ENCODE data around the gene EEF1AKMT3. TPM values are rescaled to one million over a fixed set of nuclear protein-coding genes. Genes with fewer than 3 reads are reported as not detected.

Gene EEF1AKMT3
- total and polyA plus RNA-seq, 9 of the 15 experiments (the other 6 are each of a cell fraction or from before 2014, with no cell fraction given), result 4.1 to 17.2 (median 7.9) TPM

GRCh38 chr12:57775044-57775443 is 2.6 kb downstream of the EEF1AKMT3 start:
- no peak overlapping the region for H3K27ac ChIP-seq (ENCODE audit: extremely low read depth, low read depth, low read length)
- FAIRE-seq, result no peak
- no peak overlapping the region for H3K4me2 ChIP-seq (ENCODE audit: insufficient read depth, low read length)
- ChIA-PET CTCF (ENCODE audit: low intra/inter-chr PET ratio) (no interaction called here), POLR2A (no interaction called here)
- no peaks in the 10 kb centered on the region for H3K9me1 ChIP-seq (ENCODE audit: control insufficient read depth, insufficient read depth, low read length)
- no peak for ATAC-seq
- H4K20me1 ChIP-seq (replicated peaks; ENCODE audit: control insufficient read depth, insufficient read depth, low read length), result no peaks in the 10 kb centered on the region
- no peak overlapping the region for H2AFZ ChIP-seq (ENCODE audit: low read depth, low read length)
- H3K4me3 ChIP-seq, result no peak overlapping the region
- 100% methylated on average over 1 of the region's 3 CpGs for WGBS (ENCODE audit: insufficient coverage, low coverage, missing lambda C conversion rate)
- no peaks in the 10 kb centered on the region for H3K9me3 ChIP-seq (replicated peaks; ENCODE audit: control insufficient read depth, insufficient read depth, low read depth, low read length)
- no peak overlapping the region for H3K9ac ChIP-seq (ENCODE audit: insufficient read depth in 1 of 2, low read depth in 2 of 2, low read length in 2 of 2)
- intact Hi-C loops (cut with micrococcal nuclease), result no loop called here
- H3K27me3 ChIP-seq (ENCODE audit: control insufficient read depth in 2 of 2, insufficient read depth in 2 of 2, low read length in 2 of 2), result no peaks in the 10 kb centered on the region
- no peak for TF ChIP-seq RBFOX2 (IDR thresholded peaks at IDR 0.05; ENCODE audit: low read depth, low read length)
- no peak for TF ChIP-seq U2AF2 (optimal IDR thresholded peaks at IDR 0.05; ENCODE audit: low read depth, low read length)
- TF ChIP-seq ZNF830 (CRISPR knock-in tag; IDR thresholded peaks at IDR 0.05), result no peak
- TF ChIP-seq ZNF217 (CRISPR knock-in tag; IDR thresholded peaks at IDR 0.05), result no peak
- no peak for TF ChIP-seq TARDBP (IDR thresholded peaks at IDR 0.05)
- no peak for DNase-seq (ENCODE audit: extremely low read depth in 1 of 4, low spot score in 3 of 4)
- H3K79me2 ChIP-seq (ENCODE audit: control insufficient read depth, insufficient read depth, low read length), result peaks cover 27% of the 10 kb centered on the region
- in situ Hi-C loops (cut with MboI), result no loop called here
- no TSS peak for BruUV-seq (replicated peaks)
- peaks cover 23% of the 10 kb centered on the region for H3K36me3 ChIP-seq (ENCODE audit: control insufficient read depth, insufficient read depth, low read length)
- peaks cover 15 to 27% of the 10 kb centered on the region in 2 experiments for H3K4me1 ChIP-seq (replicated peaks in 1 of 2; ENCODE audit: control insufficient read depth in 2 of 2, insufficient read depth in 2 of 2, low read length in 2 of 2)

GRCh38 chr12:57775563-57776246 is 3.3 kb downstream of the EEF1AKMT3 start:
- 74% methylated on average over 4 of the region's 4 CpGs for WGBS (ENCODE audit: insufficient coverage, low coverage, missing lambda C conversion rate)
- in situ Hi-C loops (cut with MboI), result no loop called here
- Histone ChIP-seq H3K9me1 (ENCODE audit: control insufficient read depth, insufficient read depth, low read length) (no peaks in the 10 kb centered on the region), H3K27ac (ENCODE audit: extremely low read depth, low read depth, low read length) (no peak overlapping the region), H3K27me3 (ENCODE audit: control insufficient read depth in 2 of 2, insufficient read depth in 2 of 2, low read length in 2 of 2) (no peaks in the 10 kb centered on the region), H3K4me2 (ENCODE audit: insufficient read depth, low read length) (no peak overlapping the region), H3K9me3 (replicated peaks; ENCODE audit: control insufficient read depth, insufficient read depth, low read depth, low read length) (no peaks in the 10 kb centered on the region), H4K20me1 (replicated peaks; ENCODE audit: control insufficient read depth, insufficient read depth, low read length) (no peaks in the 10 kb centered on the region), H2AFZ (ENCODE audit: low read depth, low read length) (no peak overlapping the region), H3K9ac (ENCODE audit: insufficient read depth in 1 of 2, low read depth in 2 of 2, low read length in 2 of 2) (no peak overlapping the region), H3K36me3 (ENCODE audit: control insufficient read depth, insufficient read depth, low read length) (peaks cover 23% of the 10 kb centered on the region), H3K79me2 (ENCODE audit: control insufficient read depth, insufficient read depth, low read length) (peaks cover 23% of the 10 kb centered on the region), H3K4me1 (replicated peaks in 1 of 2; ENCODE audit: control insufficient read depth in 2 of 2, insufficient read depth in 2 of 2, low read length in 2 of 2) (peaks cover 11 to 22% of the 10 kb centered on the region in 2 experiments), H3K4me3 (no peak overlapping the region)
- no TSS peak for BruUV-seq (replicated peaks)
- TF ChIP-seq CBFB (CRISPR knock-in tag; IDR thresholded peaks at IDR 0.05) (no peak), SMARCB1 (IDR thresholded peaks at IDR 0.05; ENCODE audit: insufficient read length, low read depth) (no peak), ZNF445 (CRISPR knock-in tag; IDR thresholded peaks at IDR 0.05; ENCODE audit: low read depth) (no peak), HCFC1 (IDR thresholded peaks at IDR 0.05; ENCODE audit: low read depth, low read length) (no peak), ZNF707 (CRISPR knock-in tag; conservative IDR thresholded peaks at IDR 0.05) (no peak), KDM4B (IDR thresholded peaks at IDR 0.05; ENCODE audit: borderline replicate concordance in 2 of 2, low read depth in 1 of 2) (no peak), CREB3 (tag; conservative IDR thresholded peaks at IDR 0.05; ENCODE audit: low read depth) (no peak)
- TF ChIP-seq, protein P1, sequence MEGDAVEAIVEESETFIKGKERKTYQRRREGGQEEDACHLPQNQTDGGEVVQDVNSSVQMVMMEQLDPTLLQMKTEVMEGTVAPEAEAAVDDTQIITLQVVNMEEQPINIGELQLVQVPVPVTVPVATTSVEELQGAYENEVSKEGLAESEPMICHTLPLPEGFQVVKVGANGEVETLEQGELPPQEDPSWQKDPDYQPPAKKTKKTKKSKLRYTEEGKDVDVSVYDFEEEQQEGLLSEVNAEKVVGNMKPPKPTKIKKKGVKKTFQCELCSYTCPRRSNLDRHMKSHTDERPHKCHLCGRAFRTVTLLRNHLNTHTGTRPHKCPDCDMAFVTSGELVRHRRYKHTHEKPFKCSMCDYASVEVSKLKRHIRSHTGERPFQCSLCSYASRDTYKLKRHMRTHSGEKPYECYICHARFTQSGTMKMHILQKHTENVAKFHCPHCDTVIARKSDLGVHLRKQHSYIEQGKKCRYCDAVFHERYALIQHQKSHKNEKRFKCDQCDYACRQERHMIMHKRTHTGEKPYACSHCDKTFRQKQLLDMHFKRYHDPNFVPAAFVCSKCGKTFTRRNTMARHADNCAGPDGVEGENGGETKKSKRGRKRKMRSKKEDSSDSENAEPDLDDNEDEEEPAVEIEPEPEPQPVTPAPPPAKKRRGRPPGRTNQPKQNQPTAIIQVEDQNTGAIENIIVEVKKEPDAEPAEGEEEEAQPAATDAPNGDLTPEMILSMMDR (IDR thresholded peaks at IDR 0.05 in 2 of 3, conservative IDR thresholded peaks at IDR 0.05 in 1 of 3; ENCODE audit: insufficient read depth in 2 of 3, low read depth in 1 of 3, low read length in 3 of 3), result peak; percentile 19 to 41 (median 37); a peak in 3 of 6 replicates
- no peak for ATAC-seq
- ChIA-PET POLR2A (interaction anchor here (0.8 kb wide), 2 partner anchors 22 to 34 kb away, joined by 3 to 4 read pairs; no protein-coding TSS in a partner anchor), CTCF (ENCODE audit: low intra/inter-chr PET ratio) (interaction anchor here (1.1 kb wide), 1 partner anchor 317 kb away, joined by 3 read pairs; no protein-coding TSS in a partner anchor)
- DNase-seq (ENCODE audit: extremely low read depth in 1 of 4, low spot score in 3 of 4), result peak in 1 of 4 experiments; percentile 38
- FAIRE-seq, result peak; percentile 23
- intact Hi-C loops (cut with micrococcal nuclease), result no loop called here

Data from K562 (cell line).